HK-2 (cell line): ENCODE measurements around the gene PEA15.

Source experiments
- DNase-seq: peaks from one replicate; pipeline ENCODE4 v3.0.0-alpha.2; 2018; ENCODE audit not compliant: unreplicated experiment

Gene PEA15

DNA sequence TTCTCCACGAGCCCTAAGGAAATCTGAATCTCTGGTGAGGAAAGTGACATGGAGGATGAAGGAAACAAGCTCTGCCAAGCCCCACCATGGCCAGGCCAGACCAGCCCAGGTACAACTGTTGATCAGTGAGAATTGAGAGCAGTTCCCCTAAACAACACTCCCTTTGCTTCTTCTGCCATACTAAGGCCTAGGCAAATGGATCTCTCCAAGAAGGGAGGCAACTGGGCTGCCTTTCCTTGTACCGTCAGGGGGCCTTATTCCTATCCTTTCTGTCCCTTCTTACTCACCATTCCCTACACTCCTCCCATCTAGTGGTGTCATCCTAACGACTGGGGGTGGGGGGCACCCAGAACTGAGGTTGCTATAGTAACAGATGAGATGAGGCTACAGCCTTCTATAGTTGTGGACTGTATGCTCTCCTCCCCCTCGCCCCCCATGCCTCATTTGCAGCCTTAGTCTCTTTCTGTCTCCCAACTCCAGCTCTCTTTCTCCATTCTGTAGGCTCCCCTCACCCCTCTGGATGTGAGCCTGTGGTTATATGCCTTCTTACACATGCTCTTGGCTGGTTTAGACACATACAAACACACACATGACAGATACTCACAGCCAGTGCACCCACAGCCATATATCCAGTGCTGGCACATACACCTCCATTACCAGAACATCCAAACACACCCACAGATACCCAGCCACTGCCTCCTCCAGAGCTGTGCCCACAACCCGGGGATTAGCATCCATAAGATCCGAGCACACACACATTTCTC, 3.6 kb downstream of the PEA15 start:
- DNase-seq, result no peak

- DNase-seq, result no peak
These were observed 4.3 kb downstream of the PEA15 start for GRCh38 chr1:160209321-160210046.

- DNase-seq, result no peak
These were observed 5.4 kb downstream of the PEA15 start for GRCh38 chr1:160210561-160210960.

DNA sequence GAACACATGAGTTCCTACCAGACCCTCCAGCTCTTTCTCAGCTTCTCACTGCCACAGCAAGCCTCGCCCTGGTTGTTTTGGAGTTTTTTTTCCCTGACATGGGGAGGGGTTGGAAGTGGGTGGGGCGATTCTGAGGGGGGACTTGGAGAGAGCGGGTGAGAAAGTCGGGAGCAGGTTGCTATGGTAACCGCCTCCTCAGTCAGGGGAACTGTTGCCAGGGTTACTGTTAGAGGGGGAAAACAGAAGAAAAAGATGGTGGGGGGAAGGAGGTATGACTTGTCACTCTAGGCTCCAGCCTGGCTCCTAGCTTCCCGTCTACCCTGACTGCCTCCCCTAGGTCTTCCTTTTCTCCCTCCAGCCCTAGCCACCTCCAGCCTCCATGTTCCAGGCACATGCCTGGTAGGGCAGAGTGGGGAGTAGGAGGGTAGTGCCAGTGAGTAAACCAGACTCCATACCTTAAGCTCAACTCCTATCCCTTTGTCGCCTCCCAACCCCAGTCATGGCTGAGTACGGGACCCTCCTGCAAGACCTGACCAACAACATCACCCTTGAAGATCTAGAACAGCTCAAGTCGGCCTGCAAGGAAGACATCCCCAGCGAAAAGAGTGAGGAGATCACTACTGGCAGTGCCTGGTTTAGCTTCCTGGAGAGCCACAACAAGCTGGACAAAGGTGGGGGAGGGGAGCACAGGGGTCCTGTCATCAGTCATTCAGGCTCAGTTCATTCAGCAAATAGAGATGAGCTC, 6.0 kb downstream of the PEA15 start:
- DNase-seq, result no peak

- DNase-seq, result no peak
These were observed 9.4 kb downstream of the PEA15 start for GRCh38 chr1:160214481-160215140.

GRCh38 chr1:160216301-160216700, 11.1 kb downstream of the PEA15 start:
- no peak for DNase-seq

DNA sequence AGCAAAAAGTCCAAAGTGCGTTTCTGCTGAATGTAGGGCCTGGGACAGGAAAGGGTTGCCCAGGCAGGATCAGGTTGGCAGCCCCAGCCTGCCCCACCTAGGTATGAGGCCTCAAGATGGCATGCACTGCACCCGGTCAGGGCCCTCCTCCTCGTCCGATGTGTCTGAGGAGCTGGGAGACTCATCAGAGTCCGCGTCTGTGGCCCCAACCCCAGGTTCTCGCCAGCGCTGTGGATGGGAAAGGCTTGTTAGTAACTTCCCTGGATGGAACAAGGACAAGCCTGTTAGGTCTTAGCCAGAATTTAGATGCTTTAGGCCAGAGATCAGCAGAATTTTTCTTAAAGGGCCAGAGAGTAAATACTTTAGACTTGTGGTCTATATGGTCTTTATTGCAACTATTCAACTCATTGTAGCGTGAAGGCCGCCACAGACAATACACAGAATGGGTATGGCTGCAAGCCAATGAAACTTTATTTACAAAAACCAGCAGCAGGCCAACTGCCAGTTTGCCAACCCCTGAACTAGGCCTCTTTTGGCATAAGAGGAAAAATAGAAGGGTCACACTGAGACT, 12.4 kb downstream of the PEA15 start:
- DNase-seq, result no peak

- DNase-seq, result no peak
These were observed 14.1 kb downstream of the PEA15 start for GRCh38 chr1:160219062-160219929.

GRCh38 chr1:160220301-160220700, 15.1 kb downstream of the PEA15 start:
- DNase-seq, result no peak

DNA sequence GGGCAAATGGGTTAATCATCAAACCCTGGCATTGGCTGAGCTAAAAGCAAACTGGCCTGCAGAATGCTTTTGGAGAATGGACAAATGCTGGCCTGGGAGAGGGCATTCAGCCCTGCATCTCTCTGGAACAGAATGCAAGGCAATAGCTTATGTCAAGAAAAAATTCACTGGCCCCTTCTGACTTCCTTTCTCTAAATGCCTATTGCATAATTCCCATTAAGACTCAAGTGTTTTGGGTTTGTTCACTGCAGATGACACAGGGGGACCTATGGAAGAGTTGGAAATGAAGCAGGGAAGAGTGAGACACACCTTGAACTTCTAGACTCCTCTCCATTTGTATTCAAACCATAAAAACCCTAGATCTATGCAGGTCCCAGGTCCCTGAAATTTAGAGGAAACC, 15.9 kb downstream of the PEA15 start:
- no peak for DNase-seq

DNA sequence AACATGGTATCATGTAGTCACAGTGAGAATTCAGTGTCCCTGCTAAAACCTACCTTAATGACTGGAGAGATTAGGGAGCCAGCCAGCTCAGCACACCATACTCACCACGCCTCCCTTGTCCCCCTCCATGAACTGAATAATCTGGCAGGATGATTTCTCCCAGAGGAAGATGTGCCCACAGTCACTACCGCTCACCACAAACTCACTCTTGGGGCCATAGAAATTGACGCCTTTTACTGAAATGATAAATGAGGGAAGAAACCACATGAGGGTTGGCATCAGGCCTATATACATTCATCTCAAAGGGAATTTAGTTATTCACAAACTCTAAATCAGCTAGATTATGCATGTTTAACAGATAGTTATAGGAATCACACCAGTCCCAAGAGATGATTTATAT, 17.4 kb downstream of the PEA15 start:
- no peak for DNase-seq

DNA sequence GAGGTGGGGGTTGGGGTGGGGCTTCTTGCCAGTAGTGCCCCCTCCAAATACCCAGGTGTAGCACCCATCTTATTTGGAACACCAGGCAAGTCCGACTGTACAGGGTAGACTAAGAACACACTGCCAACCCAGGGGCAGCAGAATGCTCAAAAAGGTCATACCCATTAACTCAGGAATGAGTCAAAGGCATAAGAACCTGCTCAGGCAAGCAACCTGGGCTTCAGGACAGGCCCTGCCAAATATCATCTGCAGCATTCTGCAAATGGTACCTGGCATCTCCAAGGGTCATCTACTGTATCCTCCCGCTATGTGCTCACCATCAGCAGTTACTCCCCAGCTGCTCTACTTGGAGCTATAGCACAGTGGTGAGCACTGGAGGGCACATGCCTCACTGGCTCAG, 19.4 kb downstream of the PEA15 start:
- DNase-seq, result no peak

DNA sequence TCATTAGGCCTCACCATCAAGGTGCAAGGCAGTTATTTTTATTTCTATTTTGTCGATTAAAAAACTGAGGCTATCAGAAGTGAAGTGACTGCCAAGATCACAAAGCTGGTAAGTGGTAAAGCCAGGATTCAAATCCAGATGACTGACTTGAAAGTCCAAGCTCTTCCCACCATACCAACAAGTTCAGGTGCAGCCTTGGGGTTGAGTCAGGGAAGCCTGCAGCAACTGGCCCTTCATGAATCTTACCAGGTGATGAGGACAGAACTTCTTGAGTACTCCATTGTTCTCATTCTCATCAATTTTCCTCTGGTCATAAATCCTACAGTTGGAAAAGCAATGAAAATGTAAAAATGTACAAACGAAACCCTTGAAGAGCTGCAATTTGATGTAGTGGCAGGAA, 20.2 kb downstream of the PEA15 start:
- no peak for DNase-seq

DNA sequence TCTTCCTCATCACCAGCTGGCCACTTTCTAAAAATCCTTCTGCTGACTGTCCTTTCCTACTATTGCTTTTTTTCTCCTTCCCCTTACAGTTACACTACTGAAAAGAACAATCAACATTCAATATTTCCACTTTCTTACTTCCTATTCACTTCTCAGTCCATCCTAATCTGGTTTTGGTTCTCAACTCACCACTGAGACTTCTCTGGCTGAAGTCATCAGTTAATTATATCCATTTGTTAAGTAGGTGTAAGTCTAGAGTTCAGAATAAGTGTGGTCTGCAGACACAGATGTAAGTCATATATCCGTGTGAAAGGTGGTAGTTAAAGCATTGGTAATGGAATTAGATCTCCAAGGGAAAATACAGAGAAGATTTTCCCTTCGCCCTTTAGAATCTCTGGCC, 21.4 kb downstream of the PEA15 start:
- DNase-seq, result no peak

- DNase-seq, result no peak
These were observed 21.9 kb downstream of the PEA15 start for GRCh38 chr1:160227034-160227433.

- DNase-seq, result no peak
These were observed 22.4 kb downstream of the PEA15 start for GRCh38 chr1:160227561-160227960.

DNA sequence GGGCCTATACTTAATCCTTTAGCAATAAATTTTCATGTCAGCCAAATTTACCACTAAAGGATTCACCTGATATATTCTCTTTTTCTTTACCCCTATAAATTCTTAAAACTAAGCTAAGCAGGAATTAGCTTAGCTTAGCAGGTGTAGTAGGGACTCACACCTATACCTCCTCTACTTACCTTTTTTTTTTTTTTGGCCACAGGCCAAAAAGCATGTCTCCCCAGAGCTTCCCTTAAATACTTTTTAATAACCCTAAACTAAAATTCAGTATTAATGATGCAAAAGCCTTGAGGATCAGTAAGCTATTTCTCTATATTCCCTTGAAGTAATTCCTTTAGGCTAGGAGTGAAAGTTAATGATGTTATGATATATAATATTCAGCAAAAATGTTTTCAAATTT, 23.2 kb downstream of the PEA15 start:
- DNase-seq, result no peak

DNA sequence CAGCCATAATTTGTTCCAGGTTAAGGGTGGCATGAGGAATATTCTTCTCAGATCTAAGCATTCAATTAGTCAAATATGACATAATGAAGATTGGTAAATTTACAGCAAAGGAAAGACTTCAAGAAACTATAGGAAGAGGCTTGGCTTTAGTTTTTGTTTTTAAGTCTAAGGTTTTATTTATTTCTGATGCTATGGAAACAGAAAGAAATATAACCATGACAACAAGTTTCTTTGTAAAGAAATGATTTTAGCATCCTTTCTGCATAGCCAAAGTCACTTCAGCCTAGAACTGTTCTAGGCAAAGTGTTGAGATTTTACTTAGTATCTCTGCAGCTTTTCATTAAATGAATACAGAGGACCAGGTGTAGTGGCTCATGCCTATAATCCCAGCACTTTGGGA, 27.7 kb downstream of the PEA15 start:
- DNase-seq, result no peak

- no peak for DNase-seq
These were observed 31.6 kb downstream of the PEA15 start for GRCh38 chr1:160236806-160237205.

DNA sequence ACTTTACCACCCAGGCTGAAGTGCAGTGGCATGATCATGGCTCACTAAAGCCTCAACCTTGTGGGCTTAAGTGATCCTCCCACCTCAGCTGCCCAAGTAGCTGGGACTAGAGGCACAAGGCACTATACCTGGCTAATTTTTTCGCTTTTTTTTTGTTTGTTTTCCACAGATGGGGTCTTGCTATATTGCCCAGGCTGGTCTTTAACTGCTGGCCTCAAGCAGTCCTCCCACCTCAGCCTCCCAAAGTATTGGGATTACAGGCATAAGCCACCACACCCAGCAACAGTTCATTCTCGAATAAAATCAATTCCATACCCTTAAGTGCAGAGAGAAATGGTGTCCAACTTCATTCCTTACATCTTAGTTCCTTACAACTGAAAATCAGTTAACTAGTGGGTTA, 32.4 kb downstream of the PEA15 start:
- no peak for DNase-seq

GRCh38 chr1:160238408-160238807, 33.2 kb downstream of the PEA15 start:
- no peak for DNase-seq
